GM12878 (cell line): ENCODE results near the gene REV1.

Source experiments
- CBFB ChIP-seq: IDR thresholded peaks from 2 replicates; pipeline ENCODE4 v1.6.1; 2016; ENCODE audit warnings: antibody characterized with exemption, low read depth
- DPF2 ChIP-seq: fragments of 450-650 bp; IDR thresholded peaks from 2 replicates; pipeline ENCODE4 v1.6.1; 2017; ENCODE audit warnings: mild to moderate bottlenecking
- EZH2 ChIP-seq: IDR thresholded peaks from 2 replicates; pipeline ENCODE4 v1.6.1; 2012; ENCODE audit warnings: low read depth, mild to moderate bottlenecking, control low read depth, inconsistent platforms, low read length, borderline replicate concordance; ENCODE audit not compliant: control insufficient read depth
- NR2C2 ChIP-seq: IDR thresholded peaks from 2 replicates; pipeline ENCODE4 v1.6.1; 2011; ENCODE audit warnings: borderline replicate concordance, low read depth; ENCODE audit not compliant: control insufficient read depth, insufficient read length
- PAX5 ChIP-seq: IDR thresholded peaks from 2 replicates; pipeline ENCODE4 v1.6.1; 2011; ENCODE audit warnings: low read depth, low read length, borderline replicate concordance
- POLR2A ChIP-seq: IDR thresholded peaks from 2 replicates; pipeline ENCODE4 v1.6.1; 2011; ENCODE audit warnings: low read depth, mild to moderate bottlenecking, low read length
- RAD21 ChIP-seq: IDR thresholded peaks from 2 replicates; pipeline ENCODE4 v1.6.1; 2011; ENCODE audit warnings: mild to moderate bottlenecking, low read depth, low read length, moderate library complexity; ENCODE audit not compliant: insufficient read depth
- SREBF1 ChIP-seq: IDR thresholded peaks from 2 replicates; pipeline ENCODE4 v1.6.1; 2012; ENCODE audit warnings: mild to moderate bottlenecking, low read length
- TF ChIP-seq, protein P1 (sequence below), 3 experiments: IDR thresholded peaks in 2 of 3; conservative IDR thresholded peaks in 1 of 3; 2 replicates each; pipeline ENCODE4 v1.5.1; 2011; ENCODE audit warnings: low read depth in 3 of 3, low read length in 3 of 3, mild to moderate bottlenecking in 3 of 3, control low read depth in 2 of 3, moderate library complexity in 2 of 3, inconsistent platforms in 1 of 3, mixed read lengths in 1 of 3; ENCODE audit not compliant: control insufficient read depth in 2 of 3, insufficient read depth in 1 of 3; ENCODE audit errors: extremely low read depth in 1 of 3
- TF ChIP-seq, protein P2 (sequence below): fragments of 450-650 bp; IDR thresholded peaks from 2 replicates; pipeline ENCODE4 v1.6.1; 2014; ENCODE audit warnings: mild to moderate bottlenecking
- TF ChIP-seq, protein P3 (sequence below): IDR thresholded peaks from 2 replicates; pipeline ENCODE4 v1.6.1; 2011; ENCODE audit warnings: mild to moderate bottlenecking, low read depth, low read length, moderate library complexity; ENCODE audit not compliant: insufficient replicate concordance
- TF ChIP-seq, protein P4 (sequence below): IDR thresholded peaks from 2 replicates; pipeline ENCODE4 v1.6.1; 2011; ENCODE audit warnings: borderline replicate concordance, low read depth, mild to moderate bottlenecking, moderate library complexity, mixed read lengths, low read length; ENCODE audit not compliant: insufficient read depth; ENCODE audit errors: extremely low read length

DNA sequence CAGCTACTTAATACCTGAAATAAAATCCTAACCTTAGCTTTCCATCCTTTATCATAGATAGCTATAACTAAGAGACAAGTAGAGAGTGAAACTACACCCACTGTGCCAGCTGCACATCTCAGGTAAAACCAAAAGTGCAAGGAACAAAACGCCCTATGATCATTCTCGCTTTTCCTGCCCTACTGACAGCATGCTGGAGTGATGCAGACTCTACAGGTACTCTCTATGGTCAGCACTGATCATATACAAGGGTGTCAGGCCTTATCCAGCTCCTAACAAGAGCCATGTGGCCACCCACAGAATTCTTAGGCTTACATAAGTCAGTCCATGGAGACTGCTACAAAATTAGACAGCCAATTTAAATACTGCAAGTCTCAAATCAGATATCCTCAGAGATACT, 45.6 kb downstream of the REV1 start:
- TF ChIP-seq EZH2 (no peak), POLR2A (no peak), SREBF1 (no peak), DPF2 (no peak), CBFB (no peak), NR2C2 (no peak), RAD21 (no peak), PAX5 (no peak)
- TF ChIP-seq, protein P1, sequence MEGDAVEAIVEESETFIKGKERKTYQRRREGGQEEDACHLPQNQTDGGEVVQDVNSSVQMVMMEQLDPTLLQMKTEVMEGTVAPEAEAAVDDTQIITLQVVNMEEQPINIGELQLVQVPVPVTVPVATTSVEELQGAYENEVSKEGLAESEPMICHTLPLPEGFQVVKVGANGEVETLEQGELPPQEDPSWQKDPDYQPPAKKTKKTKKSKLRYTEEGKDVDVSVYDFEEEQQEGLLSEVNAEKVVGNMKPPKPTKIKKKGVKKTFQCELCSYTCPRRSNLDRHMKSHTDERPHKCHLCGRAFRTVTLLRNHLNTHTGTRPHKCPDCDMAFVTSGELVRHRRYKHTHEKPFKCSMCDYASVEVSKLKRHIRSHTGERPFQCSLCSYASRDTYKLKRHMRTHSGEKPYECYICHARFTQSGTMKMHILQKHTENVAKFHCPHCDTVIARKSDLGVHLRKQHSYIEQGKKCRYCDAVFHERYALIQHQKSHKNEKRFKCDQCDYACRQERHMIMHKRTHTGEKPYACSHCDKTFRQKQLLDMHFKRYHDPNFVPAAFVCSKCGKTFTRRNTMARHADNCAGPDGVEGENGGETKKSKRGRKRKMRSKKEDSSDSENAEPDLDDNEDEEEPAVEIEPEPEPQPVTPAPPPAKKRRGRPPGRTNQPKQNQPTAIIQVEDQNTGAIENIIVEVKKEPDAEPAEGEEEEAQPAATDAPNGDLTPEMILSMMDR (IDR thresholded peaks at IDR 0.05 in 2 of 3, conservative IDR thresholded peaks at IDR 0.05 in 1 of 3; ENCODE audit: control insufficient read depth in 2 of 3, extremely low read depth in 1 of 3, insufficient read depth in 1 of 3, low read depth in 3 of 3, low read length in 3 of 3) = no peak
- TF ChIP-seq, protein P2, sequence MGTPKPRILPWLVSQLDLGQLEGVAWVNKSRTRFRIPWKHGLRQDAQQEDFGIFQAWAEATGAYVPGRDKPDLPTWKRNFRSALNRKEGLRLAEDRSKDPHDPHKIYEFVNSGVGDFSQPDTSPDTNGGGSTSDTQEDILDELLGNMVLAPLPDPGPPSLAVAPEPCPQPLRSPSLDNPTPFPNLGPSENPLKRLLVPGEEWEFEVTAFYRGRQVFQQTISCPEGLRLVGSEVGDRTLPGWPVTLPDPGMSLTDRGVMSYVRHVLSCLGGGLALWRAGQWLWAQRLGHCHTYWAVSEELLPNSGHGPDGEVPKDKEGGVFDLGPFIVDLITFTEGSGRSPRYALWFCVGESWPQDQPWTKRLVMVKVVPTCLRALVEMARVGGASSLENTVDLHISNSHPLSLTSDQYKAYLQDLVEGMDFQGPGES = no peak
- TF ChIP-seq, protein P3, sequence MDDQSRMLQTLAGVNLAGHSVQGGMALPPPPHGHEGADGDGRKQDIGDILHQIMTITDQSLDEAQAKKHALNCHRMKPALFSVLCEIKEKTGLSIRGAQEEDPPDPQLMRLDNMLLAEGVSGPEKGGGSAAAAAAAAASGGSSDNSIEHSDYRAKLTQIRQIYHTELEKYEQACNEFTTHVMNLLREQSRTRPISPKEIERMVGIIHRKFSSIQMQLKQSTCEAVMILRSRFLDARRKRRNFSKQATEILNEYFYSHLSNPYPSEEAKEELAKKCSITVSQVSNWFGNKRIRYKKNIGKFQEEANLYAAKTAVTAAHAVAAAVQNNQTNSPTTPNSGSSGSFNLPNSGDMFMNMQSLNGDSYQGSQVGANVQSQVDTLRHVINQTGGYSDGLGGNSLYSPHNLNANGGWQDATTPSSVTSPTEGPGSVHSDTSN = no peak
- TF ChIP-seq, protein P4, sequence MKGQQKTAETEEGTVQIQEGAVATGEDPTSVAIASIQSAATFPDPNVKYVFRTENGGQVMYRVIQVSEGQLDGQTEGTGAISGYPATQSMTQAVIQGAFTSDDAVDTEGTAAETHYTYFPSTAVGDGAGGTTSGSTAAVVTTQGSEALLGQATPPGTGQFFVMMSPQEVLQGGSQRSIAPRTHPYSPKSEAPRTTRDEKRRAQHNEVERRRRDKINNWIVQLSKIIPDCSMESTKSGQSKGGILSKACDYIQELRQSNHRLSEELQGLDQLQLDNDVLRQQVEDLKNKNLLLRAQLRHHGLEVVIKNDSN = no peak
